Upper lobe of left lung (tissue), 6 donors: ENCODE results near the gene CRABP1. TPM values are rescaled to one million over a fixed set of nuclear protein-coding genes. Genes with fewer than 3 reads are reported as not detected.

Experiments
- ATAC-seq, 2 donors: fragments of 200-7000 bp; cut with Tn5 transposase; one replicate each; pipeline ENCODE4 v1.9.1; 2022; ENCODE audit warnings: mild to moderate bottlenecking in 2 of 2, moderate library complexity in 2 of 2; ENCODE audit not compliant: low FRiP score in 2 of 2
- DNase-seq, 2 donors: peaks; one replicate each; pipeline ENCODE4 v3.0.0-alpha.2; 2019 to 2020
- H3K27ac ChIP-seq, 4 donors: fragments of 200-600 bp; sonication (generic); one replicate each; pipeline ENCODE4 v1.5.1; 2016 to 2019
- H3K27me3 ChIP-seq, 4 donors: fragments of 200-600 bp; sonication (generic); one replicate each; pipeline ENCODE4 v1.5.1; 2017 to 2019
- H3K36me3 ChIP-seq, 4 donors: fragments of 200-600 bp; sonication (generic); one replicate each; pipeline ENCODE4 v1.5.1; 2016 to 2019
- H3K4me1 ChIP-seq, 4 donors: fragments of 200-600 bp; sonication (generic); one replicate each; pipeline ENCODE4 v1.5.1; 2018 to 2019
- H3K4me3 ChIP-seq, 4 donors: fragments of 200-600 bp; sonication (generic); one replicate each; pipeline ENCODE4 v1.5.1; 2017 to 2019; ENCODE audit warnings: mild to moderate bottlenecking in 2 of 4, moderate library complexity in 1 of 4
- H3K9me3 ChIP-seq, 4 donors: fragments of 200-600 bp; sonication (generic); one replicate each; pipeline ENCODE4 v1.5.1; 2018 to 2019
- EP300 ChIP-seq, 4 donors: sonication (generic); formaldehyde crosslinking; IDR thresholded peaks; one replicate each; pipeline ENCODE4 v1.5.1; 2017; ENCODE audit warnings: antibody characterized with exemption in 4 of 4, control low read depth in 2 of 4
- POLR2A ChIP-seq, 4 donors: fragments of 450-650 bp; IDR thresholded peaks; one replicate each; pipeline ENCODE4 v1.5.1; 2016 to 2017; ENCODE audit warnings: antibody characterized with exemption in 4 of 4, mild to moderate bottlenecking in 2 of 4
- POLR2AphosphoS5 ChIP-seq, 2 donors: sonication (generic); formaldehyde crosslinking; IDR thresholded peaks; one replicate each; pipeline ENCODE4 v1.5.1; 2017; ENCODE audit warnings: antibody characterized with exemption in 2 of 2
- WGBS, 2 donors: methylation state at CpG; one replicate each; pipeline ENCODE4 v1.1.5; 2017 to 2018; 5-methylcytosine and 5-hydroxymethylcytosine counted together
- total RNA-seq, 6 donors: library from RNA; depleted of rRNA in 4 of 6; stranded (reverse); fragments of >200 nt in 4 of 6; gene quantifications; one replicate each; pipeline versions ENCODE4 v1.1.0 to v1.2.1, GENCODE V29; 2016 to 2021
- TF ChIP-seq, protein P1 (sequence below), 6 experiments: fragments of 450-650 bp in 4 of 6; fragments of 200-600 bp in 2 of 6; sonication (generic) in 2 of 6; IDR thresholded peaks; one replicate each; pipeline ENCODE4 v1.5.1; 2016 to 2019; ENCODE audit warnings: antibody characterized with exemption in 6 of 6
- donor health status: DM: no; HTN: no; CAD: no; lungs with moderate emphysema.
- donor health status: DM: no; HTN: yes; CAD: no; lungs with severe emphysema.

Gene CRABP1
- total RNA-seq, 6 donors from 2014 or later = 0.44 to 0.57 TPM; not detected in 4

DNA sequence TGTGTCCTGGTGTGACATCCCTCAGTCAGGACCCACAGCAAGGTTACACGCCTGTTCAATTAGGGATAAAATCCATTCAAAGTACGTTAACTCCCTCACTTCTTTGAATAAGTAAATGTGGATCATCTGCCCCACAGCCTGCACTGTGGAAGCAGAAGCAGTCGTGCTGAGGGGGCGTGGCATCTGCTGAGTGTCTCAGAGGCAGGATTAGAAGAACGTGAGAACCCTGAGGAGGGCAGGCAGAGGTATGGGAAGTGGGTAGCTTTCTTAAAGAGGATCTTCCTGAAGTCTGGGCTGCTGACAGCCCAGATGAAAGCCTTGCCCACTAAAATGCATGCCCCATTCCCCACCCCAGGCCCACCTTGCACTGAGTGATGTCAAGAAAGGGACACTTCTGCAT, 28.5 kb downstream of the CRABP1 start:
- TF ChIP-seq POLR2A (IDR thresholded peaks at IDR 0.05) = no peak
- TF ChIP-seq, protein P1, sequence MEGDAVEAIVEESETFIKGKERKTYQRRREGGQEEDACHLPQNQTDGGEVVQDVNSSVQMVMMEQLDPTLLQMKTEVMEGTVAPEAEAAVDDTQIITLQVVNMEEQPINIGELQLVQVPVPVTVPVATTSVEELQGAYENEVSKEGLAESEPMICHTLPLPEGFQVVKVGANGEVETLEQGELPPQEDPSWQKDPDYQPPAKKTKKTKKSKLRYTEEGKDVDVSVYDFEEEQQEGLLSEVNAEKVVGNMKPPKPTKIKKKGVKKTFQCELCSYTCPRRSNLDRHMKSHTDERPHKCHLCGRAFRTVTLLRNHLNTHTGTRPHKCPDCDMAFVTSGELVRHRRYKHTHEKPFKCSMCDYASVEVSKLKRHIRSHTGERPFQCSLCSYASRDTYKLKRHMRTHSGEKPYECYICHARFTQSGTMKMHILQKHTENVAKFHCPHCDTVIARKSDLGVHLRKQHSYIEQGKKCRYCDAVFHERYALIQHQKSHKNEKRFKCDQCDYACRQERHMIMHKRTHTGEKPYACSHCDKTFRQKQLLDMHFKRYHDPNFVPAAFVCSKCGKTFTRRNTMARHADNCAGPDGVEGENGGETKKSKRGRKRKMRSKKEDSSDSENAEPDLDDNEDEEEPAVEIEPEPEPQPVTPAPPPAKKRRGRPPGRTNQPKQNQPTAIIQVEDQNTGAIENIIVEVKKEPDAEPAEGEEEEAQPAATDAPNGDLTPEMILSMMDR (IDR thresholded peaks at IDR 0.05) = no peak
- no peak for TF ChIP-seq POLR2AphosphoS5 (IDR thresholded peaks at IDR 0.05)
- TF ChIP-seq EP300 (IDR thresholded peaks at IDR 0.05) = no peak
- WGBS, 2 donors = 33 to 55% methylated on average over 5 of the region's 5 CpGs
- H3K36me3 ChIP-seq = no peaks in the 10 kb centered on the region
- DNase-seq = no peak
- H3K4me3 ChIP-seq = no peak overlapping the region
- H3K27me3 ChIP-seq = no peaks in the 10 kb centered on the region
- no peaks in the 10 kb centered on the region for H3K9me3 ChIP-seq
- H3K4me1 ChIP-seq = peaks cover 0 to 8% (median 3%) of the 10 kb centered on the region in 4 donors
- ATAC-seq = no peak
- H3K27ac ChIP-seq = no peak overlapping the region

DNA sequence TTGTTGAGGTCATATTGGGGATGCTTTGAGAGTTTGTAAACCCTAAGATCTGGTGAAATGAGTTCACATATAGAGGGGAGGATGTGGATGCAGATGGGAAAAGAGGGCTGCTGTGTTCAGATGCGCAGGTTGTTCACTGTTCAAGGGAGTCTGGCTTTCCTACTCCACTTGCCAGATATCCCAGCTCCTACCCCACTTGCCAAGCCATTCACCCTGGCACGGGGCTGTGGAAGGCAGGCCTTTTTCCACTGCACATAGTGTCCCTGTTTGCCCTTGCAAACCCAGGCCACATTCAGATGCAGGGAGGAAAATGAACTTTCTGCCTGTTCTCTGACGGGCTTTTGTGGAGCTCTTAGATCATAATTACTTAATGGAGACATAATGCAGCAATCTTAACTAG, 29.0 kb downstream of the CRABP1 start:
- no peaks in the 10 kb centered on the region for H3K27me3 ChIP-seq
- no peak for TF ChIP-seq POLR2AphosphoS5 (IDR thresholded peaks at IDR 0.05)
- TF ChIP-seq POLR2A (IDR thresholded peaks at IDR 0.05) = no peak
- TF ChIP-seq, protein P1 (IDR thresholded peaks at IDR 0.05) = no peak
- TF ChIP-seq EP300 (IDR thresholded peaks at IDR 0.05) = no peak
- no peak overlapping the region for H3K4me3 ChIP-seq
- peaks cover 0 to 8% (median 3%) of the 10 kb centered on the region in 4 donors for H3K4me1 ChIP-seq
- DNase-seq = no peak
- H3K9me3 ChIP-seq = no peaks in the 10 kb centered on the region
- 75 to 87% methylated on average over 3 of the region's 3 CpGs for WGBS, 2 donors
- no peak overlapping the region for H3K27ac ChIP-seq
- H3K36me3 ChIP-seq = no peaks in the 10 kb centered on the region
- ATAC-seq = no peak

DNA sequence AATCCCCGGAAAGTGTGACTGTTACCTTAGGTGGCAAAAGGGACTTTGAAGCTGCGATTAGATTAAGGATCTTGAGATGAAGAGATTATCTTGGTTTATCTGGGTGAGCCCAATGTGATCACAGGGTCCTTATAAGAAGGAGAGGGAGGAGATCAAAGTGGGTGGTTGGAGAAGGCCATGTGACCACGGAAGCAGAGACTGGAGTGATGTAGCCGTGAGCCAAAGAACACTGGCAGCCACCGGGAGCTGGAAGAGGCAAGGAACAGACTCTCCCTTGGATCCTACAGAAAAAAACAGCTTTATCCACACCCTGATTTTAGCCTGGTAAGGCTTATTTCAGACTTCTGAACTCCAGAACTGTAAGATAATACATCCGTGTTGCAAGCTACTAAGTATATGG, 29.9 kb downstream of the CRABP1 start:
- TF ChIP-seq, protein P1 (IDR thresholded peaks at IDR 0.05) = no peak
- TF ChIP-seq EP300 (IDR thresholded peaks at IDR 0.05) = no peak
- TF ChIP-seq POLR2A (IDR thresholded peaks at IDR 0.05) = no peak
- TF ChIP-seq POLR2AphosphoS5 (IDR thresholded peaks at IDR 0.05) = no peak
- ATAC-seq (no peak), DNase-seq (no peak)
- H3K9me3 ChIP-seq = no peaks in the 10 kb centered on the region
- H3K4me3 ChIP-seq = no peak overlapping the region
- WGBS, 2 donors = 84 to 85% methylated on average over 6 of the region's 6 CpGs
- no peak overlapping the region for H3K27ac ChIP-seq
- H3K36me3 ChIP-seq = no peaks in the 10 kb centered on the region
- H3K27me3 ChIP-seq = no peaks in the 10 kb centered on the region
- H3K4me1 ChIP-seq = peaks cover 0 to 8% (median 3%) of the 10 kb centered on the region in 4 donors

DNA sequence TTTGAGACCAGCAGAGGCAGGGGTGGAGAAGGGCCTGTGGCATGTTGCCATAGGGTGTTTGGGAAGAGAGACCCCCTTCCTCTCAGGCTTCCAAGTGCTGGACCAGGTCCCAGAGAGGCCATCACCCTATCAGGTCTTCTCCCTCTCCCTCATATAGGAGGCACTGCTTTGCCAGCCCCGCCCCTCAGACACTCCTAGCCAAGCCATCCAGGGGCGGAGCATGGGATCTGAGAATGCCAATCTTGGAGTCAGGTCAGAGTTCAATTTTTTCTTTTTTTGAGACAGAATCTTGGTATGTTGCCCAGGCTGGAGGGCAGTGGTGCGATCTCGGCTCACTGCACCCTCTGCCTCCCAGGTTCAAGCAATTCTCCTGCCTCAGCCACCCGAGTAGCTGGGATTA, 32.7 kb downstream of the CRABP1 start:
- Histone ChIP-seq H3K4me1 (no peaks in the 10 kb centered on the region), H3K36me3 (no peaks in the 10 kb centered on the region), H3K9me3 (no peaks in the 10 kb centered on the region), H3K4me3 (no peak overlapping the region), H3K27ac (no peak overlapping the region), H3K27me3 (no peaks in the 10 kb centered on the region)
- DNase-seq (no peak), ATAC-seq (no peak)
- WGBS, 2 donors = 73 to 84% methylated on average over 5 of the region's 5 CpGs
- no peak for TF ChIP-seq POLR2AphosphoS5 (IDR thresholded peaks at IDR 0.05)
- no peak for TF ChIP-seq EP300 (IDR thresholded peaks at IDR 0.05)
- no peak for TF ChIP-seq POLR2A (IDR thresholded peaks at IDR 0.05)
- TF ChIP-seq, protein P1 (IDR thresholded peaks at IDR 0.05) = no peak
